CD4-positive, alpha-beta T cell treated with Interleukin-21 for 1 hour (primary cell): Measurements from ENCODE around the gene DNAJC5.
"Not testable (repeated sequence)": the region's sequence is repeated elsewhere in the genome, so short reads cannot be mapped to it uniquely, and the experiment has no call there.

Source experiments
- DNase-seq: peaks from one replicate; pipeline ENCODE4 v3.0.0-alpha.2; 2020

Gene DNAJC5

GRCh38 chr20:63957004-63957689 is 62.2 kb downstream of the DNAJC5 start:
- DNase-seq: peak; percentile 60

GRCh38 chr20:63957690-63958441 is 62.9 kb downstream of the DNAJC5 start:
- DNase-seq: peak; percentile 19

GRCh38 chr20:63958471-63958870 is 63.5 kb downstream of the DNAJC5 start:
- no peak for DNase-seq

GRCh38 chr20:63958964-63959698 is 64.2 kb downstream of the DNAJC5 start:
- DNase-seq: no peak

GRCh38 chr20:63959699-63960075 is 64.8 kb downstream of the DNAJC5 start:
- DNase-seq: no peak

GRCh38 chr20:63960654-63961621 is 66.0 kb downstream of the DNAJC5 start:
- DNase-seq: not testable (repeated sequence)

- DNase-seq: no peak
Measured at GRCh38 chr20:63961664-63962425, 66.9 kb downstream of the DNAJC5 start.

- no peak for DNase-seq
Measured at GRCh38 chr20:63962426-63963347, 67.8 kb downstream of the DNAJC5 start.

GRCh38 chr20:63963348-63963741 is 68.4 kb downstream of the DNAJC5 start:
- DNase-seq: no peak

GRCh38 chr20:63963784-63964301 is 68.9 kb downstream of the DNAJC5 start:
- DNase-seq: no peak

- DNase-seq: no peak
Measured at GRCh38 chr20:63964412-63964811, 69.5 kb downstream of the DNAJC5 start.

GRCh38 chr20:63966172-63966943 is 71.4 kb downstream of the DNAJC5 start:
- no peak for DNase-seq

- DNase-seq: no peak
Measured at GRCh38 chr20:63966944-63967322, 72.0 kb downstream of the DNAJC5 start.

- DNase-seq: no peak
Measured at GRCh38 chr20:63967330-63968135, 72.6 kb downstream of the DNAJC5 start.

GRCh38 chr20:63968136-63968927 is 73.4 kb downstream of the DNAJC5 start:
- DNase-seq: no peak

GRCh38 chr20:63968928-63969760 is 74.2 kb downstream of the DNAJC5 start:
- peak; percentile 35 for DNase-seq
